Muscle layer of duodenum (tissue), 2 donors: ENCODE data around the gene SHH.
"Not testable (repeated sequence)": the region's sequence is repeated elsewhere in the genome, so short reads cannot be mapped to it uniquely, and the experiment has no call there.

Experiments
- H3K27ac ChIP-seq: one replicate; pipeline ENCODE4 v1.7.0; 2013; ENCODE audit warnings: mild to moderate bottlenecking, low read length
- H3K27me3 ChIP-seq: one replicate; pipeline ENCODE4 v1.7.0; 2013; ENCODE audit warnings: low read depth, mild to moderate bottlenecking, control low read depth, low read length
- H3K36me3 ChIP-seq, 2 donors: one replicate each; pipeline ENCODE4 v1.7.0; 2013; ENCODE audit warnings: low read length in 2 of 2, control low read depth in 1 of 2, mild to moderate bottlenecking in 1 of 2; ENCODE audit not compliant: insufficient read depth in 2 of 2, control insufficient read depth in 1 of 2
- H3K4me1 ChIP-seq, 2 donors: one replicate each; pipeline ENCODE4 v1.7.0; 2013; ENCODE audit warnings: low read length in 2 of 2, mild to moderate bottlenecking in 2 of 2, control low read depth in 1 of 2, moderate library complexity in 1 of 2; ENCODE audit not compliant: insufficient read depth in 2 of 2, control insufficient read depth in 1 of 2
- H3K4me3 ChIP-seq, 2 donors: one replicate each; pipeline ENCODE4 v1.7.0; 2013; ENCODE audit warnings: low read length in 2 of 2, low read depth in 1 of 2, mild to moderate bottlenecking in 1 of 2
- H3K9me3 ChIP-seq, 2 donors: one replicate each; pipeline ENCODE4 v1.7.0; 2013; ENCODE audit warnings: low read length in 2 of 2, control low read depth in 1 of 2, mild to moderate bottlenecking in 1 of 2; ENCODE audit not compliant: control insufficient read depth in 1 of 2
- donor health status: healthy.

Gene SHH

DNA sequence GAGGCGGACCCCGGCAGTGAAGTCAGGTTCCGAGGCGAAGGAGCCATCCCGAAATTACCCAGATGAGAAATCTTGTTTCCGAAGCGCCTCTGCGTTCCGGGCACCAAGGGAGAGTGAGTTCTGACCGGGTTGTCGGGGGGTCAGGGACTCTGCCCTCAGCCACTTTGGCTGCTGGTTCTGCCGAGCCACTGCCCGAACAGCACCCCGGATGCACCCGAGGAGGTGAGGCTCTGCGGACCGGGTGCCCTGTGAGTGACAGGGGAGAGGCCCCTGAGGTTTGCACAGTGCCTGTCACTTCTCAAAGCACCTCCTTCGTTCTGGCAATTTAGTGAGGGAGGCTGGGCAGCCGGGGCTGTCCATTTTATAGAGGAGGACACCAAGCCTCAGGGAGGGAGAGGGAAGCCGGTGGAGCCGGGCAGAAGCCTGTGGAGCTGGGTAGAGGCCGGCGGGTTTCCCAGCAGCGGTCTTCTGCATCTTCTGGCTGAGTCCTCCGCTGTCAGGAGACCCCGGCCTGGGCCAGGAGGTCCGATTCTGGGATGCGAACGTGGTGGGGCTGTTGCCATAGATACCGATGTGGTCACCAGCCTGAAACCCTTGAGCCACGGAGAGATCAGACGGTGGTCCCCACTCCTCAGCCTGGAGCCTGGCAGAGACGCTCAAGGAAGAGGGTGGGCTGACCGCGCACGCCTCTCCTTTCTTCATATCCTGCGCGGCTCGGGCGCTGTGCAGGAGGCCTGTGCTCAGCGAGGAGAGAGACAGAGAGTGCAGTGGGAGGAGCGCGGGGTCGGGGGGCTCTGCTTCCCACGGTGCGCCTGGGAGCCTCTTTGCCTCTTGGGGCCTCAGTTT lies 18.9 kb upstream of the SHH start:
- no peaks in the 10 kb centered on the region for H3K27me3 ChIP-seq
- H3K9me3 ChIP-seq = no peaks in the 10 kb centered on the region
- H3K4me1 ChIP-seq = no peaks in the 10 kb centered on the region
- H3K27ac ChIP-seq = no peak overlapping the region
- no peaks in the 10 kb centered on the region for H3K36me3 ChIP-seq
- no peak overlapping the region for H3K4me3 ChIP-seq

DNA sequence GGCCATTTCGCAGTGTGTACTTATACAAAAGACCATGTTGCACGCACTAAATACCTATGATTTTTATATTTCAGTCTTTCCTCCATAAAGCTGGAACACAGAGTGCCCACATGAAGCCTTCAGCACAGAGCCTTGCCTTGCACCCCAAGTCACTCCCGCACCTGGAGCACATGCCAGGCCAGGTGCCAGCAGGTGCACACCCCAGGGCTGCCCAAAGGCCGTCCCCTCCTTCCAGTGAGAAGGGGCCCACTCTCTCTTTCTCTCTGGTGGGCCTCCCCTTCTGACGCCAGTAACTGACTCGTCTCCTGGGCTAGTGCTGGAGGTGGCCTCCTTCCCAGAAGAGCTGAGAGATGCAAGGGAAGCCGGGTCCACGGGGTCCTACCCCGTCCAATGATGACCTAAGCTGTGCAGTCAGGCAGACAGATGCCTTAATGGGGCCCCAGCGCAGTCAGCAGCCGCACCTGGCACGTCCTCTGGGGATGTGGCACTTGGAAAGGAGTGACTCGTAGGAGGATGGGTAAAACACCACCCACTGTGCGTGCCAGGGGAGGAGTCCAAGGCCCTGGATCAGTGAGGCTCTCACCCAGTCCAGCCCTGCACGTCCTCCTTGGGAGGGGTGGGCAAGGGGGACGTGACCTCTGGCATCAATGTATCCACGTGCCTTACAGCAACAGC lies 17.7 kb upstream of the SHH start:
- no peak overlapping the region for H3K4me3 ChIP-seq
- H3K36me3 ChIP-seq = no peaks in the 10 kb centered on the region
- no peaks in the 10 kb centered on the region for H3K9me3 ChIP-seq
- no peaks in the 10 kb centered on the region for H3K4me1 ChIP-seq
- H3K27me3 ChIP-seq = no peaks in the 10 kb centered on the region
- no peak overlapping the region for H3K27ac ChIP-seq

DNA sequence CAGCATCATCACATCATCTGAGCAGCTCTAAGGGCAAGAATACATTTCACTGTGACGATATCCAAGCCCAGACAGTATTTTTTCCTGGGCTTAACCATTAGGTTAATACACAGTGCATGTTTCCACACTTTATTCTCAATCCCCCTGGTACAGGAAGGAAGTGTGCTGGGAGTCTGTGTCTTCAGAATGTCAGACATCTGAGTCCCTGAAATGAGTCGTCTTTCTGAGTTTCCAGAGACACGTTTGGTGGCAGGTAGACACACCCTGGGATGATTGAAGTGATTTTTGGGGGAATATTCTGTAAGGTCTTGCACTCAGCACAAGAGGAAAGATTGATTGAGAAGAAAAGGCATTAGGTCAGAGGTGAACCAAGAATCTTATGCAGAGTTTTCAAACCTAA lies 13.1 kb upstream of the SHH start:
- H3K4me3 ChIP-seq = no peak overlapping the region
- H3K27me3 ChIP-seq = no peaks in the 10 kb centered on the region
- no peaks in the 10 kb centered on the region for H3K4me1 ChIP-seq
- H3K9me3 ChIP-seq = no peaks in the 10 kb centered on the region
- H3K36me3 ChIP-seq = no peaks in the 10 kb centered on the region
- H3K27ac ChIP-seq = no peak overlapping the region

DNA sequence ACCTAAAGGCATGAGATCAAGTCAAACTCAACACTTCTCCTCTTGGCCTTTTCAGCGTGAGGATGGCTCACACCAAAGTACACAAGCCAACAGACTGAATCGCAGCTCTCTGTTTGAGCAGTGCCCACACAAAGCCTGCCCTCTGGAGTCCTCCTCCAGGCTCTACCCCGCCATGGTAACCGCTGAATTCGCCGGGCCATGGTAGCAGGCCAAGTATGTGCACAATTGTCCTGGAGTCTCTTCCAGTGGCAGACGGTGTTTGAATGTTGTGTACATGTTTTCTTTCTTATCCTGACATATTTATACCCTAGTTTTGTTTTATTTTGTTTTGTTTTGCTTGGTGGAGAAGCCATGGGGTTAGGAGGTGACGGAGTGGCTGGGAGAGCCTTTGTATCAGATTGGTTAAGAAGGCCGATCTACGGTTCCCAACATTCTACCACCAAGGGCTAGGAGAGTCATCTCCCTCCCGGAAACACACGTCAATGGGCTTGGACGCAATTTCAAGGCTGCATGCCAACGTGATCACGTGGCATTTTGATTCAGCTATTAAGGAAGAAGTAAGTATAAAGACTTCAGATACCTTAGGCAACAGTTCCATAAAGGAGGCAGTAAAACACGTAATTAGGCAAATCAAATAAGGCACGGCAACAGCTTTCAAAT lies 12.1 kb upstream of the SHH start:
- H3K27ac ChIP-seq = no peak overlapping the region
- no peaks in the 10 kb centered on the region for H3K9me3 ChIP-seq
- no peaks in the 10 kb centered on the region for H3K4me1 ChIP-seq
- H3K4me3 ChIP-seq = no peak overlapping the region
- H3K36me3 ChIP-seq = no peaks in the 10 kb centered on the region
- H3K27me3 ChIP-seq = no peaks in the 10 kb centered on the region

DNA sequence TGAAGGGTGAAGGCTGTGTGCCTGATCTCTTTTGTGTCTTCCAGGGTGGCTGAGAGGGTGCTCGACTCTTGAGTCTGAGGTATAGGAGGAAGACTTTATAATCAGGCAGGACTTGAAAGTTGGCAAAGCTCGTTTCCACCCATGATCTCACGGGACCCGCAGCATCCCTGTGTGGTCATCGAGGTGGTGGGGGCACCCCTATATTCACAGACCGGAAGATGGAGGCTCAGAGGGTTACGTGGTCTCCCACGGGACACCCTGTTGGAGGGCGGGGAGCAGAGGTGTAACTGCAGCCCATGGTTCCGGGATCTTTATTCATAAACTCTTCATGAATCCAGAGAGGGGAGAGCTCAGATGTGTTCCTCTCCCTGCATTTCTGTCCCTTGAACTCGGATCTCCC lies 9.6 kb upstream of the SHH start:
- Histone ChIP-seq H3K27me3 (no peaks in the 10 kb centered on the region), H3K36me3 (no peaks in the 10 kb centered on the region), H3K9me3 (no peaks in the 10 kb centered on the region), H3K27ac (no peak overlapping the region), H3K4me1 (no peaks in the 10 kb centered on the region), H3K4me3 (no peak overlapping the region)

DNA sequence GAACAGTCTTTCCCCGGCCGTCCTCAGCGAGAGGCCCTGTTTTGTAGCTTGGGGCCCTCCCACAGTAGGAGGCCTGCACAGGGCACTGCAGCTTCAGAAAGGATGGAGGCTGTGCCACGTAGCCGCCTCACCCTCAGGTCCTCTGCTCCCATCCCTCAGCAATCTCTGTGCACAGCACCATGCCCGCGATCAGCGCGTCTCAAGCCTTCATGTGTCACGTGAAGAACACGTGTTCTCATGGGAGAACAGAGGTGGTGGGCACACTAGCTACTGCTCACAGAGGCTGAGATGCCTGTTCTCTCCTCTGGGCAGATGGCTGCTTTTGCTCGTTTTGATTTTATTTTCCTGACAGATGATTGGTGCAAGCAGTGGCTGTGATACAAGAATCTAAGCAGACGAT lies 8.5 kb upstream of the SHH start:
- no peaks in the 10 kb centered on the region for H3K27me3 ChIP-seq

DNA sequence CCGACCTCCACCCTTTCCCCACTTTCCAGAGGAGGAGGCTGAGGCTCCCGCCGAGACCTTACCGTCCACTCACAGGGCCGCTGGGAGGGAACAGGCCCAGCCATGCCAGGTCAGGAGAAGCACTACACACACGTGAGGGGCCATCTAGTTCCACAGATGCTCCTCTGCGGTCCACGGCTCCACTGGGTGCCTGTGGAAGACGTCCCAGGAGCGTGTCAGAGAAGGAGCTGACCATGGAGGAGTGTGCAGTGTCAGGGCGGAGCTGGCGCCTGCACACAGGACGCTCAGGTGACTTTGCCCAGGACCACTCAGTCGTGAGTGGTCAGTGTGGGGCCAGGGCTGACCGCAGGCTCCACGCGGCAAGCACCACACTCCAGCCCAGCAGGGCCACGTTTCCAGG lies 8.0 kb upstream of the SHH start:
- Histone ChIP-seq H3K36me3 (no peaks in the 10 kb centered on the region), H3K4me1 (no peaks in the 10 kb centered on the region), H3K4me3 (no peak overlapping the region), H3K27me3 (no peaks in the 10 kb centered on the region), H3K27ac (no peak overlapping the region), H3K9me3 (no peaks in the 10 kb centered on the region)

More for the DNA sequence above, 8.5 kb upstream of the SHH start:
- Histone ChIP-seq H3K27ac (no peak overlapping the region), H3K4me1 (no peaks in the 10 kb centered on the region), H3K4me3 (no peak overlapping the region), H3K9me3 (no peaks in the 10 kb centered on the region), H3K36me3 (no peaks in the 10 kb centered on the region)

DNA sequence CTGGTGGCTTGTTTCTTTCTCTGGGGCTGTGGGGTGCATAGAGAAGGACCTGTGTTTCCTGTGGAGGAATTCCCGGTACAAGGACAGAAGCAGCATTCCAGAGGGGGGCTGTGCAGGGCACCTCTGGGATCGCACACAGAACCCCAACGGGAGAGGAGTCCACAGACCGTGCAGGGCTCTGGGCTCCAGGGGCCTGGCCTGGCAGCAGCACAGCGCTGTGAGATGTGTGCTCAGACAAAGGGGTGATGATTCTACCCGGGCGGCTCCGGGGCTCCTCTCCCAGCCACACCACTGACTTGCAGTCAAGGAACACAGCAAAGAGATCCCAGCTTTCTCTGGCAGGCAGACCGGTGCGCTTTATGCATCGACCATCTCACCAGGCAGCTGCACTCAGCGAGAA lies 6.9 kb upstream of the SHH start:
- peaks cover under 1% of the 10 kb centered on the region for H3K27me3 ChIP-seq
- H3K4me1 ChIP-seq = no peaks in the 10 kb centered on the region
- no peak overlapping the region for H3K27ac ChIP-seq
- no peaks in the 10 kb centered on the region for H3K9me3 ChIP-seq
- H3K4me3 ChIP-seq = no peak overlapping the region
- no peaks in the 10 kb centered on the region for H3K36me3 ChIP-seq

DNA sequence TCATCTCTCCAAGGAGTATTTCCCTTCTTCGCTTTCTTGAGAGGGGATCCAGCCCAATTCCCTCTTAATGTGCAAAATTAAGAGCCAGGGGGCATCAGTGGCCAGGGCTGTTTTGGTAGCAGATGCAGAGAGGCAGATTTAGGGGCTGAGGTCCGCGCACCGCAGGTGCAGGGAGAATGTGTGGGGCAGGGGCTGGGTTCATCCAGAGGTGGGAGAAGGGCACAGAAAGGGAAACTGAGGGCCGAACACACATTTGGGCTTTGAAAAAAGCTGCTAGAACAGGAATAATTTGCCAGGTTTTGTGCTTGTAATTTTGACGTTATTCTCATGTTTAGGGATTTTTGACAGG lies 6.5 kb upstream of the SHH start:
- peaks cover 4% of the 10 kb centered on the region for H3K27me3 ChIP-seq

DNA sequence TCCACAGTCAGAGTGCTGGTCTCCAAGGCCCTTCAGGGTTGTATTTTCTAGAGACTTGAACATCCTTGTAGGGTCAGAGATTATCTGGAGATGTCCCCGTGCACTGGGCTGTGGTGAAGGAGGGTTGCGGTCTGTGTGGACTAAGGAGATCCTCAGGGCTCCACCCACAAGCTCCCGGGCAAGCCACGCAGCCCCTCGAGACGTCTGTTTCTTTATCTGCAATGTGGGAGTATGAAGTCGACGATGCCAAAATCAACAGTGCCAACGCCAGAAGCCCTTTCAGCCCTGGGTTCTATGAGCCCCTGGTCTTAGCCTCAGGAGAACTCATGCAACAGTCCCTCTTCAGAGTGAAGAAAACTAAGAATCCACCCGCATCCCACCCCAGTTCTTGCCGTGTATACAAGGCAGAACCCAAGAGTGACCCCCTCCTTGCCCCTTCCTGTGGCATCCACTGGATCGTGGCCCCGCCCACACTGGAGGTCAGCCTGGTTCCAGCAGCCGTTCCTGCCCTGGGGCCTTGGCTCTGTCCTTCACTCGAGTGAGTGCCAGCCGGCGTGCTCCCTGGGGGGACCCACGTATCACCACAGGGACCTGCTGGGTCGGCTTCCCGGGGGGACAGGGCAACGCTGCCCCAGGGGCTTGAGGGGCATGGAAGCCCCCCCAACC lies 6.0 kb upstream of the SHH start:
- Histone ChIP-seq H3K4me1 (no peaks in the 10 kb centered on the region), H3K9me3 (no peaks in the 10 kb centered on the region), H3K27ac (no peak overlapping the region), H3K27me3 (peaks cover 7% of the 10 kb centered on the region), H3K4me3 (no peak overlapping the region), H3K36me3 (no peaks in the 10 kb centered on the region)

More for the DNA sequence above, 6.5 kb upstream of the SHH start:
- Histone ChIP-seq H3K4me1 (no peaks in the 10 kb centered on the region), H3K27ac (no peak overlapping the region), H3K4me3 (no peak overlapping the region), H3K36me3 (no peaks in the 10 kb centered on the region), H3K9me3 (no peaks in the 10 kb centered on the region)

DNA sequence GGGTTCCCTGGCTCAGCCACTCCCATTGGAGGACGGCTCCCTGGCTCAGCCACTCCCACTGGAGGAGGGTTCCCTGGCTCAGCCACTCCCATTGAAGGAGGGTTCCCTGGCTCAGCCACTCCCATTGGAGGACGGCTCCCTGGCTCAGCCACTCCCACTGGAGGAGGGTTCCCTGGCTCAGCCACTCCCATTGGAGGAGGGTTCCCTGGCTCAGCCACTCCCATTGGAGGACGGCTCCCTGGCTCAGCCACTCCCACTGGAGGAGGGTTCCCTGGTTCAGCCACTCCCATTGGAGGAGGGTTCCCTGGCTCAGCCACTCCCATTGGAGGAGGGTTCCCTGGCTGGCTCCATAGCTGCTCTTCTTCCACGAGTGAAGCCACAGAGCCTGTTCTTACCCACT lies 5.3 kb upstream of the SHH start:
- H3K27ac ChIP-seq, H3K4me3 ChIP-seq, H3K36me3 ChIP-seq, H3K4me1 ChIP-seq, H3K9me3 ChIP-seq: not testable (repeated sequence)
- H3K27me3 ChIP-seq = peaks cover 12% of the 10 kb centered on the region
